Activated naive CD4-positive, alpha-beta T cell treated with anti-CD3 and anti-CD28 coated beads, Interleukin-2, amount 50 U/mL, for 24 hours (primary cell): ENCODE results near the gene YES1.
"Not testable (repeated sequence)": the region's sequence is repeated elsewhere in the genome, so short reads cannot be mapped to it uniquely, and the experiment has no call there.

Experiments
- H3K27ac Mint-ChIP-seq: one replicate; pipeline ENCODE4 v1.8.0; 2021; ENCODE audit warnings: mild to moderate bottlenecking, mixed read lengths
- H3K27me3 Mint-ChIP-seq: one replicate; pipeline ENCODE4 v1.8.0; 2021; ENCODE audit warnings: mixed read lengths
- H3K36me3 Mint-ChIP-seq: one replicate; pipeline ENCODE4 v1.8.0; 2021; ENCODE audit warnings: mixed read lengths
- H3K4me1 Mint-ChIP-seq: one replicate; pipeline ENCODE4 v1.8.0; 2021; ENCODE audit warnings: mixed read lengths
- H3K4me3 Mint-ChIP-seq: one replicate; pipeline ENCODE4 v1.8.0; 2021; ENCODE audit warnings: mild to moderate bottlenecking, mixed read lengths
- H3K9me3 Mint-ChIP-seq: one replicate; pipeline ENCODE4 v1.8.0; 2021; ENCODE audit warnings: mixed read lengths

YES1 gene

DNA sequence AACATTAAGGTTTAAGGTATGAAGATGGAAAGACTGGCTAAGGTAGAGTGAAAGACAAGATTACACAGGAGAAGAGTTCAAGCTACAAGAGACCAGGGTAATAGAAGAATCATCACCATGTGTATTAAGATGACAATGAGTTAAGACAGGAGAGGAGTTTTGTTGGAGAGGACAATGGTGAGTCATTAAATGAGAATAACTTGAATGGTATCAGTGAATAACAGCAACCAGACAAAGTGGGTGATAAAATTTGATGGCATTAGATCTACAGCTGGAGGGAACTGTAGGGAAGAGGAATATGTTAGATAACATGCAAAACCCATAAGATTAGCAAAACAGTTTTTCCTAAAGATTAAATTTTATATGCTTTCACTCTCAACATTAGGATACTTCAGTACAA is 80.9 kb downstream of the YES1 start:
- peak overlapping the region; percentile 0 for H3K27ac Mint-ChIP-seq
- H3K36me3 Mint-ChIP-seq, result peaks cover 15% of the 10 kb centered on the region
- no peak overlapping the region for H3K4me3 Mint-ChIP-seq
- H3K9me3 Mint-ChIP-seq, result no peaks in the 10 kb centered on the region
- H3K4me1 Mint-ChIP-seq, result peaks cover 4% of the 10 kb centered on the region
- no peaks in the 10 kb centered on the region for H3K27me3 Mint-ChIP-seq

- Mint-ChIP-seq H3K9me3 (no peaks in the 10 kb centered on the region), H3K36me3 (peaks cover 14% of the 10 kb centered on the region), H3K27me3 (no peaks in the 10 kb centered on the region), H3K4me1 (peaks cover 4% of the 10 kb centered on the region), H3K4me3 (no peak overlapping the region), H3K27ac (peak overlapping the region; percentile 26)
Observed at GRCh38 chr18:730692-731091, 81.3 kb downstream of the YES1 start.

GRCh38 chr18:730120-730519 is 81.9 kb downstream of the YES1 start:
- H3K4me1 Mint-ChIP-seq, H3K27me3 Mint-ChIP-seq, H3K27ac Mint-ChIP-seq, H3K4me3 Mint-ChIP-seq, H3K9me3 Mint-ChIP-seq: not testable (repeated sequence)
- peaks cover 11% of the 10 kb centered on the region for H3K36me3 Mint-ChIP-seq

GRCh38 chr18:725646-726045 is 86.4 kb downstream of the YES1 start:
- Mint-ChIP-seq H3K4me1 (peaks cover under 1% of the 10 kb centered on the region), H3K9me3 (no peaks in the 10 kb centered on the region), H3K36me3 (peaks cover 12% of the 10 kb centered on the region), H3K27ac (no peak overlapping the region), H3K27me3 (no peaks in the 10 kb centered on the region), H3K4me3 (no peak overlapping the region)

DNA sequence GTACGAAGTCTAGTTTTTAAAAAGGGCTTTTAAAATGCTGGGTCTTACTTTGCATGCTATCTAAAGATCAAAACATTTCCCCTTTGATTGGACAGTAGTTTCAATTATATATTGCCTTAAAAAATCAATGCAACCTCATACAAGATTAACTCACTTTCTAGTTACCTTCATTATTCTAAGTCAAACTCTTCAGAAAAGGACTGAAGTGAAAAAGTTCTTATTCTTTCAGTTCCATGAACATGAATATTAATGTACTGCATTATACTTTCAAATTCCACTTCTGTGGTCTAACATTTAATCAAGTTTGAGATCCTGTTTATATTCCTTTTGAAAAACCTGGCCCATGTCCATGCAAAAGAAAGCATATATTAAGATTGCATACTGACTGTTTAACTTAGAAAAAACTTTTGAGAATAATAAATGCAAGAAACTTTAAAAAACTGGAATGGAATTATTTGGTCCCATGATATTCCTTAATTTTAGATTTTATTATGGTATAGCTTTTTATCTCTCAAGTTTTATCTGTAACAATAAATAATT is 88.4 kb downstream of the YES1 start:
- H3K27ac Mint-ChIP-seq, result no peak overlapping the region
- H3K4me3 Mint-ChIP-seq, result no peak overlapping the region
- H3K27me3 Mint-ChIP-seq, result no peaks in the 10 kb centered on the region
- H3K4me1 Mint-ChIP-seq, result no peaks in the 10 kb centered on the region
- H3K9me3 Mint-ChIP-seq, result no peaks in the 10 kb centered on the region
- H3K36me3 Mint-ChIP-seq, result peaks cover 10% of the 10 kb centered on the region

- Mint-ChIP-seq H3K36me3 (peaks cover under 1% of the 10 kb centered on the region), H3K4me3 (no peak overlapping the region), H3K27ac (peak overlapping the region; percentile 23), H3K27me3 (no peaks in the 10 kb centered on the region), H3K9me3 (peaks cover 5% of the 10 kb centered on the region), H3K4me1 (peaks cover 22% of the 10 kb centered on the region)
Observed at GRCh38 chr18:717003-717402, 95.0 kb downstream of the YES1 start.

DNA sequence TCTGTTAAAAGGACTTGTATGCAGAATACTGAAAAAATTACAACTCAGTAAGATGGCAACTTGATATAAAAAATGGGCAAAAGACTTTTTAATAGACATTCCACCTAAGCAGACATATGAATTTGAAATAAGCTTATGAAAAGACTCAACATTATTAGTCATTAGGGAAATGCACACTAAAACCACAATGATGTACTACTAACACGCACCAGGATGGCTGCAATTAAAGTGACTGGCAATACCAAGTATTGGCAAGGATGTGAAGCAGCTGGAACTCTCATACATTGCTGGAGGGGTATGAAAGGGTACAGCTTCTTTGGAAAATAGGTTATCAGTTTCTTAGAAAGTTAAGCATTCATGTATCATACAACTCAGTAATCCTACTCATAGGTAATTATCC is 96.4 kb downstream of the YES1 start:
- peak overlapping the region; percentile 63 for H3K27ac Mint-ChIP-seq
- H3K36me3 Mint-ChIP-seq, result no peaks in the 10 kb centered on the region
- H3K4me3 Mint-ChIP-seq, result no peak overlapping the region
- no peaks in the 10 kb centered on the region for H3K27me3 Mint-ChIP-seq
- peaks cover 31% of the 10 kb centered on the region for H3K4me1 Mint-ChIP-seq
- peaks cover 5% of the 10 kb centered on the region for H3K9me3 Mint-ChIP-seq

GRCh38 chr18:713135-713490 is 98.9 kb downstream of the YES1 start:
- Mint-ChIP-seq H3K4me3 (peak overlapping the region; percentile 39), H3K27me3 (no peaks in the 10 kb centered on the region), H3K4me1 (peaks cover 48% of the 10 kb centered on the region), H3K27ac (no peak overlapping the region), H3K36me3 (peaks cover 8% of the 10 kb centered on the region), H3K9me3 (peaks cover 5% of the 10 kb centered on the region)

DNA sequence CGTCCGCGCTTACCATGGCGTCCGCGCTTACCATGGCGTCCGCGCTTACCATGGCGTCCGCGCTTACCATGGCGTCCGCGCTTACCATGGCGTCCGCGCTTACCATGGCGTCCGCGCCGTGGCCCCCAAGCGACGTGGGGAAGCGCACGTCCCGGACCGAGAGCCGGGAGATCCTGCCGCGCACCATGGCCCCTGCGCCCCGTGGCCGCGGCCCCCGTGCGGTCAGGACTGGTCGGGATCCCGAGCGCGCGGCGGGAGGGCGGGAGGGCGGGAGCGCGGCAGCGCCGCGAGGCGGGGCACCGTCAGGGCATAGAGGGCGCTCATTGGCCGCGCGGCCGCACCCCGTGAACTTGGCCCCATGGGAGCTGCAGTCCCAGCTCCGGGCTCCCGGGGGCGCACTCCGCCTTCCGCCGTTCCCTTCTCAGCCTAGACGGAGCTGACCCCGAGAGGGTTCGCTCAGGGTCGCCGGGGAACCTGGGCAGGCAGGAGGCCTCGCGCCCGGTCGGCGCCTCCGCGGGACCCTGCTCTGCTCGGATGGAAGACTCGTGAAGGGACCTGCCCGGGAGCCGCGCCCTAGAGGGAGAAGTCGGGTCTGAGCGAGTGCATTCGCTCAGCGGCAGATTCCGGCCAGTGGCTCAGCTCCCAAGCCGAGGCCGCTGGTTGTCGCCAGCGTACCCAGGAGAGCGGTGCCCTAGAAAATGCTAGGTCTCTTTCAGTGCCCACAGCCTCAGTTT is 99.5 kb downstream of the YES1 start, which contains the start of gene ENOSF1:
ENOSF1 (minus strand) TSS at position 230 of the 734 bp plus-strand sequence; CDS start at position 187, 43 bp downstream.
- H3K36me3 Mint-ChIP-seq, result peaks cover 8% of the 10 kb centered on the region
- peaks cover 5% of the 10 kb centered on the region for H3K9me3 Mint-ChIP-seq
- H3K27me3 Mint-ChIP-seq, result no peaks in the 10 kb centered on the region
- H3K4me3 Mint-ChIP-seq, result peak within 1 kb of the TSS; percentile 90
- peaks cover 50% of the 10 kb centered on the region for H3K4me1 Mint-ChIP-seq
- H3K27ac Mint-ChIP-seq, result peak within 1 kb of the TSS; percentile 94

DNA sequence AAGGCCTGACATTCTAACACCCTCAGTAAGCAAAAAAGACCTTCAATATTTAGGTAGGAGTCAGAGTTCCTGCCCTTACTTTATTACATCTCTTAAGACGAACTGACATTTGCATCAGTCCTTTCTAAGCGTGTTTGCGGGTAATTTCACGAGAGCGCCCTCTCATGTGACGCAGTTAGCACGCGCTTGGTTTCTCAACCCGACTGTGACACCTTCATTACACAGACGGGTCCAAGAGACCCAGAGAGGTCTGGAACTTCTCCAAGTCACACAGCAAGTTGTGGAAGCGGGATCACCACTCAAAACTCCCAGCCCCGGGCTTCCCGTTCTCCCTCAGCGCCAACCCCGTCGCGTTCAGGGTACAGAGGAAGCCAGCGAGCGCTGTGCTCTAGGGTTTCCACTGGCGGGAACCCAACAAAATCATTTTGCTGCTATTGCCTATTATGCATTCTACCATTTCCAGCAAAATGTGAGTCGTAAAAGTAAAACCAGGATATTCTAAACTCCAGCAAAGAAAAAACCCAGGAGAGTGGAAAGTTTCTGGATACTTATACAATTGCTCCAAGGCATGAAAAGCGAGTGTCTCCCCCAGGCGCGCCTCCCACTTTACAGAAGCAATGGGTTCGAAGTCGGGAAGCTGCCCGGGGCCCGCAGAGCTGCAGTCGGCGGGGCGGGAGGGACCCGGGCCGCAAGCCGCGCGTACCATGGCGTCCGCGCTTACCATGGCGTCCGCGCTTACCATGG is 100.2 kb downstream of the YES1 start:
- peaks cover 8% of the 10 kb centered on the region for H3K36me3 Mint-ChIP-seq

DNA sequence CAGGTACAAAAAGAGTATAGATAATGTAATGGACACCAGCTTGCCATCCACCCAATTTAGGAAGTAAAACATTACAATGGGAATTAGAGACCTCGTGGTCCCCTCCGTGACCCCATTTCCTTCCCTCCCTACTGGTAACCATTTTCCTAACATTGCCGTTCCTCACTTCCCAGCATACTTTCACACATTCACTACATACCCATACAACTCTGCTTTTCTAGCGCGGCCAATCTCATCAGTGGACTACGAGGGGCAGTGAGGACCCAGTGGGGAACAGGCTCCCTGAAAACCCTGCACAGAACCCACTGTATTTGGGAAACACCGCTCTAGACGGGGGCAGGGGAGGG is 100.8 kb downstream of the YES1 start:
- Mint-ChIP-seq H3K36me3 (peaks cover 8% of the 10 kb centered on the region), H3K27me3 (no peaks in the 10 kb centered on the region), H3K9me3 (peaks cover 5% of the 10 kb centered on the region), H3K4me1 (peaks cover 49% of the 10 kb centered on the region), H3K27ac (peak overlapping the region; percentile 94), H3K4me3 (peak overlapping the region; percentile 90)

More for the DNA sequence above, 100.2 kb downstream of the YES1 start:
- H3K4me3 Mint-ChIP-seq, result peak overlapping the region; percentile 90
- H3K27ac Mint-ChIP-seq, result peak overlapping the region; percentile 94
- H3K27me3 Mint-ChIP-seq, result no peaks in the 10 kb centered on the region
- H3K4me1 Mint-ChIP-seq, result peaks cover 47% of the 10 kb centered on the region
- peaks cover 5% of the 10 kb centered on the region for H3K9me3 Mint-ChIP-seq

DNA sequence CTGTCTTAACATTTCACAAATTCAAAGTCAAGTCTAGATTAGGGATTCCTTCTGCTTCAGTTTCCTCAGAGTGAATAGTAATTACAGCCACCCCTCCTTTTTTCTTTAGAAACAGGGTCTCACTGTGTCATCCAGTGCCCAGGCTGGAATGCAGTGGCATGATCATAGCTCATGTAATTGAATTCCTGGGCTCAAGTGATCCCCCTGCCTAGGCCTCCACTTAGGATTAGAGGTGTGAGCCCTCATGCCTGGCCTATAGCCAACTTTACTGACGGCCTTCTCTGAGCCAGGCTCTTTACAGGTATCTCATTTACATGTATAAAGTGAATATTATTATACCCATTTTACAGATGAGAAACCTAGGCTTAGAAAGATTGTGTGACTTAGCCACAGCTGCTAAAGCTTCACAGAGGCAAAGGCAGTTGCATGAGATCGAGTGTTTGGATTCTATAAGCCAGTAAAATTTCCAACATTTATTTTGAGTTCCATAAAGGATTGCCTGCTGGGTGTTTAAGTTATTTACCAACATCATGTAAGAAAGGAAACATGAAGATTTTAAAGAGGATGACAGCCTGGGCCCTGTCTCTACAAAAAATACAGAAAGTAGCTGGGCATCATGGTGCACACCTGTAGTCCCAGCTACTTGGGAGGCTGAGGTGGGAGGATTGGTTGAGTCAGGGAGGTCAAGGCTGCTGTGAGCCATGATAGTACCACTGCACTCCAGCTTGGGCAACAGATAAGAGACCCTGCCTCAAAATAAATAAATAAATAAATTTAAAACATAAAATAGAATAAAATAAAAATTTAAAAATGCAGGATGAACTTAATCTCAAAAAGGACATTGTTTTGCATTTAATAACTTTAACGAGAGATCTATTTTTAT is 101.4 kb downstream of the YES1 start:
- no peaks in the 10 kb centered on the region for H3K27me3 Mint-ChIP-seq
- peak overlapping the region; percentile 94 for H3K27ac Mint-ChIP-seq
- H3K36me3 Mint-ChIP-seq, result peaks cover 10% of the 10 kb centered on the region
- no peaks in the 10 kb centered on the region for H3K9me3 Mint-ChIP-seq
- H3K4me3 Mint-ChIP-seq, result peak overlapping the region; percentile 90
- peaks cover 48% of the 10 kb centered on the region for H3K4me1 Mint-ChIP-seq

GRCh38 chr18:709771-710170 is 102.3 kb downstream of the YES1 start:
- Mint-ChIP-seq H3K9me3 (no peaks in the 10 kb centered on the region), H3K27ac (no peak overlapping the region), H3K4me3 (peak overlapping the region; percentile 11), H3K4me1 (peaks cover 39% of the 10 kb centered on the region), H3K36me3 (peaks cover 14% of the 10 kb centered on the region), H3K27me3 (no peaks in the 10 kb centered on the region)

- Mint-ChIP-seq H3K27ac (no peak overlapping the region), H3K27me3 (no peaks in the 10 kb centered on the region), H3K4me3 (no peak overlapping the region), H3K9me3 (no peaks in the 10 kb centered on the region), H3K4me1 (peaks cover 45% of the 10 kb centered on the region), H3K36me3 (peaks cover 16% of the 10 kb centered on the region)
Observed at GRCh38 chr18:708096-708495, 103.9 kb downstream of the YES1 start.

GRCh38 chr18:706405-706804 is 105.6 kb downstream of the YES1 start:
- H3K9me3 Mint-ChIP-seq, result no peaks in the 10 kb centered on the region
- H3K36me3 Mint-ChIP-seq, result peaks cover 19% of the 10 kb centered on the region
- peaks cover 48% of the 10 kb centered on the region for H3K4me1 Mint-ChIP-seq
- no peak overlapping the region for H3K27ac Mint-ChIP-seq
- H3K27me3 Mint-ChIP-seq, result no peaks in the 10 kb centered on the region
- no peak overlapping the region for H3K4me3 Mint-ChIP-seq
